Suprapubic skin (tissue), 4 donors: ENCODE results near the gene PWWP2B.

Experiments
- CTCF ChIP-seq, 2 donors: fragments of 200-600 bp in 1 of 2; fragments of 450-650 bp in 1 of 2; sonication (generic) in 1 of 2; IDR thresholded peaks; one replicate each; pipeline ENCODE4 v1.5.1; 2016 to 2019; ENCODE audit warnings: antibody characterized with exemption in 2 of 2, mild to moderate bottlenecking in 1 of 2, moderate library complexity in 1 of 2
- POLR2A ChIP-seq, 2 donors: fragments of 450-650 bp; IDR thresholded peaks; one replicate each; pipeline ENCODE4 v1.6.1; 2017; ENCODE audit warnings: antibody characterized with exemption in 2 of 2, mild to moderate bottlenecking in 2 of 2, moderate library complexity in 2 of 2
- POLR2AphosphoS5 ChIP-seq, 3 donors: sonication (generic); formaldehyde crosslinking; IDR thresholded peaks; one replicate each; pipeline ENCODE4 v1.6.1; 2017; ENCODE audit warnings: antibody characterized with exemption in 3 of 3

GRCh38 chr10:132438091-132439024 lies 41.4 kb downstream of the PWWP2B start:
- no peak for TF ChIP-seq CTCF (IDR thresholded peaks at IDR 0.05)
- TF ChIP-seq POLR2AphosphoS5 (IDR thresholded peaks at IDR 0.05), result no peak
- TF ChIP-seq POLR2A (IDR thresholded peaks at IDR 0.05), result no peak
